ENCODE data around the gene C10orf62.

C10orf62 gene

DNA sequence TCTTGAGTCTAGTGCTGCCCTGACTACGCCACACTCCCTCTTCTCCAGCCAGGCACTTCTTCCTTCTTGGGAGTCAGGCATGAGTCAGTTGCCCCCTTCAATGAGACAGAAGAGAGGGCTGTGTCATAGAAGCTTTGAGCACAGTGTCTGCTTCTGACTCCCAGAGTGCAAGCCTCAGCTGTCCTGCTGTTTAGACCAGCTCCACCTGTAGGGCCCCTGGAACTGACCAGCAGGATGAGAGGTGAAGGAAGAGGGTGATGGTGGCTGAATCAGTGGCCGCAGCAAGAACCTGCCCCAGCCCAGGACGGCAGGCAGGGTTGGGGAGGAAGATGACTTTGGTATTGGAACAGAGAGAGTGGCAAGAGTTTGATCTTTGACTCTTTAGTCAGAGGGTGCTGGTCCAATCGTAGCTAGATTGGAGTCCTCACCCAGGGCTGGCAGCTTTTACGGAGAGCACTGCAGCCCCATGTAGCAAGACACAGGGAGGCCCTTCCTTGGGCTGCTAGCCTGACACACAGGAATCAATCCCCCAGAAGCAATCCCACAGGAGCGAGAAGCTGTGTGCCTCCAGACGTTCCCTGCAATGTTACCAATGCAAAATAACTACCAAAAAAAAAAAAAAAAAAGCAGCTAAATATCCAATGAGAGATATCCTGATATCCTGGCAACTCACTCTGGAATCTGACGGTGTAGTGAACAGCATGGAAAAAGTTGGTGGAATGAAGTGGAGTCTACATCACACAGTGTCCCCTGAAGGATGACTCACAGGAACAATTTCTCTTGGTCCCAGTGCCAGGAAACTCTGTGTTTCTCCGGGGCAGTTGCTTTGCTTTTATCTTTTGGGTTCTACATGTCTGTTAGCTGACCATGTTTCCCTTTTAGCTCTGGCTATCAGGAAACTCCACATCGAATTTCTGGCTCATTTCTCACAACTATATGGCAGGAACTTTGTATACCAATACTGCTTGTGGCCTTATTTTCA is 6.9 kb downstream of the C10orf62 start:
- H3K4me3 ChIP-seq (ENCODE audit: low read length) = no peak overlapping the region
- no peak for TF ChIP-seq ZNF274 (IDR thresholded peaks at IDR 0.05; ENCODE audit: low read depth, low read length)

DNA sequence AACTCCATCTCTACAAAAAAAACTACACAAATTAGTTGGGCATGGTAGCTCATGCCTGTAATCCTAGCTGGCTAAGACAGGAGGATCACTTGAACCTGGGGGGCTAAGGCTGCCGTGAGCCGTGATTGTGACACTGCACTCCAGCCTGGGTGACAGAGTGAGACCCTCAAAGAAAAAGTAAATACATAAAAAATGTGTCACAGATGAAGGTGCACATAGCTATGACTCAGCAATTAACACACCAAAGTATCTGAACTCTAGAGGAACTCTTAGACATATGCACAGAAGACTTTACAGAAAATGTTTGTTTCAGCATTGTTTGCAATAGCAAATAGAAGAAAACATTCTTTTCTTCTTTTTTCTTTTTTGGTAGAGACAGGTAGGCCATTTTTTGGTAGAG is 8.3 kb downstream of the C10orf62 start:
- H3K4me3 ChIP-seq (ENCODE audit: low read length) = no peak overlapping the region
- TF ChIP-seq ZNF274 (IDR thresholded peaks at IDR 0.05; ENCODE audit: low read depth, low read length) = no peak

DNA sequence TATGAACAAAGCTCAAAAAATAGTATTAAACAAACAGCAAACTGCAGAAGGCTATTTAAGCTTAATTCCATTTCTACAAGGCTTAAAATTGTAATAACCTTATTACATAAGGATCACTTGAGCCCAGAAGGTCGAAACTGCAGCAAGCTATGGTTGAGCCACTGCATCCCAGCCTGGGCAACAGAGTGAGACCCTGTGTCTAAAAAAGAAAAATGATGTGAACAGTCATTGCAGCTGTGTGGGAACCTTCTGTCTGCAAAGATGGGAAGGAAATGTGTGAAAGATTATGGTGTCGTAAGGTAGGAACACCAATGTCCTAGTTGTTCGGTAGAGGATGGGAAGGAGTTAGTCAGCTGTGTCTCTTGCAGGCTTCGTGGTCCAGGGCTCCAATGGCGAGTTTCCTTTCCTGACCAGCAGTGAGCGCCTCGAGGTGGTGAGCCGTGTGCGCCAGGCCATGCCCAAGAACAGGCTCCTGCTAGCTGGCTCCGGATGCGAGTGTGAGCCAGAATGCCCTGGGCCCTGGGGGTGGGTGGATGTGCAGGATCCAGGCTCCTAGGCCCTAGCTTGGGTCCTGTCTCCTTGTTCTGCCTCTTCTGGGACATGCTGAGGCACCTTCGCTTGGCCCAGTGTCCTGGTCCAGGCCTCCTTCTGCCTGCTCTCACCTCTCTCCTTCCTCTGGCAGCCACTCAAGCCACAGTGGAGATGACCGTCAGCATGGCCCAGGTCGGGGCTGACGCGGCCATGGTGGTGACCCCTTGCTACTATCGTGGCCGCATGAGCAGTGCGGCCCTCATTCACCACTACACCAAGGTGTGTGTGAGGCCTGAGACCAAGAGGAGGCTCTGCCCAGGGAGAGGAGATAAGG is 9.1 kb downstream of the C10orf62 start:
- no peak for TF ChIP-seq ZNF274 (IDR thresholded peaks at IDR 0.05; ENCODE audit: low read depth, low read length)

DNA sequence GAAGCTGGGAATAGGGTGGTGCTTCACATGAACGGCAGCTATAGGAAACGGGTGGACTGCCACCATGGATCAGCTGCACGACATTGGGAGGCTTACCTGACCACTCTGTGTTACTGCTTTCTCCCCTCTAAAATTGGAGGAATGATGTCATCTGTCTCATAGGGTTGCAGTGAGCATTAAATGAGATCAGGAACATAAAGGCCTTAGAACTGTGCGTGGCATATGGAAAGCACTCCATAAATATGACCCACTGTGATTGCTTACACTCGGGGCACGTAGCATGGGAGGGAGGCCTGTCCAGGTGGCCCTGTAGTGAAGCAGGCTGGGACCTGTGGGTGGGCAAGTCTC is 9.7 kb downstream of the C10orf62 start:
- no peak for TF ChIP-seq ZNF274 (IDR thresholded peaks at IDR 0.05; ENCODE audit: low read depth, low read length)
- no peak overlapping the region for H3K4me3 ChIP-seq (ENCODE audit: low read length)

More for the DNA sequence above, 9.1 kb downstream of the C10orf62 start:
- no peak overlapping the region for H3K4me3 ChIP-seq (ENCODE audit: low read length)

DNA sequence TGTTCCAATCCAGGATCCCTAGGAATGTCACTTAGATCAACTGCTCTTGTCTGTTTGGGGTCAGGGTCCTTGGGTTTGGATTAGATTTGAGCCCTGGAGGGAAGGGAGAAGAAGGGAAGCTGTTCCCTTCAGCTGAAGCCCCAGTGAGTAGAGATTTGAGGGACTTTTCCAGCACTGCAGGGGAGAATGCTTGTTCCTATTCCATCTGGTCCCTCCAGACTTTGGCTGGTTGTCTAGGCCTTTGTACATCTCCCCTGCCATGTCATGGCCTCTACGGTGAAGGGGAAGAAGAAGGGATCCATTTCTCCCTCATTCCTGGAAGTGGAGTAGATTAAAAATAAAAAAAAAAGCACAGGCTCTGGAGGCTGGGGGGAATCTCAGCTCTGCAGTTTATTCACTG is 11.1 kb downstream of the C10orf62 start:
- H3K4me3 ChIP-seq (ENCODE audit: low read length) = no peak overlapping the region
- no peak for TF ChIP-seq ZNF274 (IDR thresholded peaks at IDR 0.05; ENCODE audit: low read depth, low read length)

DNA sequence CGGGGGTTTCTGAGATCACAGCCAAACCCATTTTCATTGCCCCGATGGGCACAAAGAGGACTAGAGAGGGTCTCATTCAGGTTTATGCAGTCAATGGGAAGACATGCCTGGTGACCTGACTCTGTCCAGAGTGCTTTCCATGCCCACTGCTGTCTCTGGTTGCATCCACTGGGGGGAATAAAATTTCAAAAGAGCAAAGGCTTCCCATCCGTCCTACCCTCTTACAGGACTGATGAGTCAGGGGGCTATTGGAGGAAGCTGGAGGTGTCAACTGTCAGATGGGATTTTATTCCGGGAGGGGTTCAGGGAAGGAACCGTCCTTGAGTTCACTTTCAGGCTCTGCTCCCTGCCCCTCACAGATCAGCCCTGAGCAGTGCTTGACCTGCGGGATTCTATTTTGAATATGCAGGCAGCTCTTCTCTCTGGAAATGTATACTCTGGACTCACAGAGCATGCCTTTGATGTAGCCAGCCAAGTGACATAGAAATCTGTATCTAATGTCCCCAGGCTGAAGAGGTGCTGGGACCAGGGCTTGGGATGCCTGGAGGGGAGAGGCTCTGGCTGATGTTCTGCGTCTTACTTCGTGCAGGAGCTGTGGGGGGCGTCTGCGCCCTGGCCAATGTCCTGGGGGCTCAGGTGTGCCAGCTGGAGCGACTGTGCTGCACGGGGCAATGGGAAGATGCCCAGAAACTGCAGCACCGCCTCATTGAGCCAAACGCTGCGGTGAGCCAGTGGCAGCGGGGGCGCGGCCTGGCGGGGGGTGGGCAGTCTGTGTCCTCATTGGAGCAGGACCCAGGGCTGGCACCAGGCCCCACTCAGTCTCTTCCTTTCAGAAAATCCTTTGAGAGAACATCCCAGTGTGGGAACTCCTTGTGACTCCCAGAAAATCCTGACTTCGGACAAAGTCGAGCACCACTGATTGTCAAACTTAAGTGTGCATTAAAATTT is 12.0 kb downstream of the C10orf62 start:
- no peak for TF ChIP-seq ZNF274 (IDR thresholded peaks at IDR 0.05; ENCODE audit: low read depth, low read length)
- H3K4me3 ChIP-seq (ENCODE audit: low read length) = no peak overlapping the region

DNA sequence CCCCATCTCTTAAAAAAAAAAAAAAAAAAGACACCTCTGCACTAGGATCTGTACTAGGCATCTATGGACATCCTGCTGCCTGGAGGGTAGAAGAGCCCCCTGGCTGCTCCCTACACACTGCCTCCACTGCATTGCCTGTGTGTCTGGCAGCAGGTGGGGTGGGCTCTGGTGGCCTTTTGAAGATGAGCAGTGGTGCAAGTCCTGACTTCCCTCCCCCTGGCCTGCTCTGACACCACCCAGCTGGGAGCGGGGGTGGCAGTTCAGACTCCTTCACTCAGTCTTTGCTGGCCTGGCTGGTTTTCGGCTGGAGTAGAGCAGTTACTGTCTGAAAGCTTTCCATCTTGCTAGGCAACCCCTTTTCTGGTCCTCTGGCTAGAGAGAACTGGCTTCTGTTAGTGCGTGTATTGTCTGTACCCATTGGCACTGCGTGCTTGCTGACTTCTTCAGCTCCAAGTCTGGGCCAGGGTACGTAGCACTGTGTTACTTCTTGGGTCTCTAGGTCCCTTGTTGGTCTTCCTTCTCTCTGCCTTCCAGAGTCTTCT is 17.6 kb downstream of the C10orf62 start:
- no peak for TF ChIP-seq ZNF274 (IDR thresholded peaks at IDR 0.05; ENCODE audit: low read depth, low read length)
- H3K4me3 ChIP-seq (ENCODE audit: low read length) = no peak overlapping the region

DNA sequence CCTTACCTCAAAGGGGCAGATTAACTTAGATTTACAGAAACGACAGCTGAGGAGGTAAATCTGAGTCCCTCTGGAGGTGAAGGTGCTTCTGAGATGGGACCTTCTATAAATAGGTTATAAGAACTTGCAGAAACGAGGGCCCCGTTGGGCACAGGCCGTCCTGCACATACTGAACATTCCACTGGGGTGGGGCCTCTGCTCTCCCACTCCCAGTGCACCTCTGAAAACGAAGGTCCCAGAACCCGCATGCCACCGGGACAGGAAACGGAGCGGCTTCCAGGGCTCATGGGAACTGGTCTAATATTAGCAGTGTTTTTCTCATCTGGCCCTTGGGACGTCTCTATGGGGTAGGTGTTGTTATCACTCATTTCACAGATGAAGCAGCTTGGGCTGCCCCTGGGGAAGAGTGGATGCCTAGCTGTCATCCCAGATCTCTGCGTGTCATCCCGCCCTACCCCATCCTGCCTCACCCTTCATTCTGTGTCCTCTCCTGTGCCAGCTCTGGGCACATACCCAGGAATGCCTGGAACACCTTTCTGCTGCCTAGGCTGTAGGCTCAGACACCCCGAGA is 19.6 kb downstream of the C10orf62 start:
- no peak overlapping the region for H3K4me3 ChIP-seq (ENCODE audit: low read length)
- no peak for TF ChIP-seq ZNF274 (IDR thresholded peaks at IDR 0.05; ENCODE audit: low read depth, low read length)

DNA sequence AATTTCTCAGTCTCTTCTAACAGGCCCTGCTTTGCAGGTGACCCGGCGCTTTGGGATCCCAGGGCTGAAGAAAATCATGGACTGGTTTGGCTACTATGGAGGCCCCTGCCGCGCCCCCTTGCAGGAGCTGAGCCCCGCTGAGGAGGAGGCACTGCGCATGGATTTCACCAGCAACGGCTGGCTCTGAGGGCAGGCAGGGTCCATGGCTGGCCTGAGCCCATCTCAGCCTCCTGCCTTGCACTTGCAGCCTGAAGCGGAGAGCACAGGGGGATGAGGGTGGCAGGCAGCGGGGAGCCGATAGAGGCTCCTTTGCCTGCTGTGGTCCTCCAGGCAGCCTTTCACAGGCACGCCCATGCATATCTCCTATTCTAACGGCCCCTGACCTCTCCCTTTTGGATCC is 22.0 kb downstream of the C10orf62 start:
- no peak overlapping the region for H3K4me3 ChIP-seq (ENCODE audit: low read length)
- TF ChIP-seq ZNF274 (IDR thresholded peaks at IDR 0.05; ENCODE audit: low read depth, low read length) = no peak

DNA sequence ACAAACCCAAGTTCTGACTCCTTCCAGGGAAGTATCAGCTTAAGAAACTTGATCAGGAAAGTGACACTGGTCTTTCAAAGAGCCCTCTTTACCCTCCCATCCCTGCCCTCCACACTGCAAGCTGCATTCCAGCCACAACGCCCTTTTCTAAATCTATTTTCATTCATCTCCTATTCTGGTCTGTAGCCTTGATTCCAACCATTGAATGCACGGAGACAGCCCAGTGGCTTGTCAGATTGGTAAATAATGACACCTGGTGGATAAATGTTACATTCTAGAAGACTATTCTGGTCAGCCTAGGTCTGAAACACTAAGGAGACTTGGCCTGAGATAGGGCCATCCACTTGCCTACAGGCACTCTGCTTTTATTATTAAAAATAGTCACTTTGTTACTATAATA is 22.9 kb downstream of the C10orf62 start:
- H3K4me3 ChIP-seq (ENCODE audit: low read length) = no peak overlapping the region
- TF ChIP-seq ZNF274 (IDR thresholded peaks at IDR 0.05; ENCODE audit: low read depth, low read length) = no peak

DNA sequence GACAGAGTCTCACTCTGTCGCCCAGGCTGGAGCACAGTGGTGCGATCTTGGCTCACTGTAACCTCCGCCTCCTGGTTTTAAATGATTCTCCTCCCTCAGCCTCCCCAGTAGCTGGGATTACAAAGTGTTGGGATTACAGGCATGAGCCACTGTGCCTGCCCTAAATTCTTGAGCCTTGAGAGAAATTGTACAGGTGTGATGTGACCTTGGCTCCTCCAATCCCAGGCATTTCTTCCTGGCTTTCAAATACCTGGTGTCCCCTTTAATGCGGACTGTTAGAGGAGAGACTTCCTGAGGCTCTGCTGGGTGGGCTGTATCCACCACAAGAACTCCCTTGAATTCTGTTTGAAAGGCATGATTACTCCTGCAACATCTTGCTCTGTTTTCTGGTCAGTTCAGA is 28.8 kb downstream of the C10orf62 start:
- no peak for TF ChIP-seq ZNF274 (IDR thresholded peaks at IDR 0.05; ENCODE audit: low read depth, low read length)

DNA sequence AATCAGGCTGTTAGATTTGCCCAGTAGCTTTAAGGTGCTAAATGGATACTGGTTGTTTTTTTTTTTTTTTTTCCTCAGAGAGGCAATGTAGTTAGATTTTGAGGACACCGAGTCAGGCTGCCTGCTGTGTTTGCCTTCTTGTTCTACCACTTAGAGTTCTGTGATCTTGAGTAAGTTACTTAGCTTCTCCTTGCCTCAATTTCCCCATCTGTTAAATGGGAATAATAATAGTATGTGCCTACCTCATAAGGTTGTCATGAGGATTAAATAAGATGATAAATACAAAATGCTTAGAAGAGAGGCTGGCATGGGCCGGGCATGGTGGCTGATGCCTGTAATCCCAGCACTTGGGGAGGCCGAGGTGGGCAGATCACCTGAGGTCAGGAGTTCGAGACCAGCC is 29.2 kb downstream of the C10orf62 start:
- no peak for TF ChIP-seq ZNF274 (IDR thresholded peaks at IDR 0.05; ENCODE audit: low read depth, low read length)
- no peak overlapping the region for H3K4me3 ChIP-seq (ENCODE audit: low read length)

More for the DNA sequence above, 28.8 kb downstream of the C10orf62 start:
- H3K4me3 ChIP-seq (ENCODE audit: low read length) = no peak overlapping the region

DNA sequence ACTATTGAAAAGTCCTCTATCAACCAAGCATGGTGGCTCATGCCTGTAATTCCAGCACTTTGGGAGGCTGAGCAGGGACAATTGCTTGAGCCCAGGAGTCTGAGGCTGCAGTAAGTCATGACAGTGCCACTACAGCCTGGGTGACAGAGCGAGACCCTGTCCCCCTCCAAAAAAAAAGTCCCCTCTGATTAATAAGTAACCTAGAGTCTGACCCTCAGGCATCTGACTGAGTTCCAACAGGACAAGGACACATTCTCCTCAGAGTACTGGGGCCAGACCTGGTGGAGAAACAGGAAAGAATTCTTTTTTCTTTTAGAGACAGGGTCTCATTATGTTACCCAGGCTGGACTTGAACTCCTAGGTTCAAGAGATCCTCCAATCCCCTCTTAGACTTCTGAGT is 33.8 kb downstream of the C10orf62 start:
- TF ChIP-seq ZNF274 (IDR thresholded peaks at IDR 0.05; ENCODE audit: low read depth, low read length) = no peak
- H3K4me3 ChIP-seq (ENCODE audit: low read length) = no peak overlapping the region
